Measurements from ENCODE around the gene ITPR3. TPM values are rescaled to one million over a fixed set of nuclear protein-coding genes. Genes with fewer than 3 reads are reported as not detected.

Gene ITPR3
- total RNA-seq, 1 donor from 2014 or later, result 17.7 TPM

- Histone ChIP-seq H3K4me3 (ENCODE audit: insufficient read depth, low read depth, low read length) (no peak overlapping the region), H3K9ac (ENCODE audit: low read length) (no peak overlapping the region), H2AFZ (ENCODE audit: low read depth, low read length) (no peak overlapping the region), H3K27ac (ENCODE audit: low read depth, low read length) (no peak overlapping the region), H3K4me2 (ENCODE audit: low read length) (no peak overlapping the region), H3K4me1 (ENCODE audit: insufficient read depth, low read length) (peaks cover 10% of the 10 kb centered on the region), H4K20me1 (ENCODE audit: insufficient read depth, low read length) (peaks cover 8% of the 10 kb centered on the region), H3K9me3 (ENCODE audit: insufficient read depth, low read depth, low read length) (no peaks in the 10 kb centered on the region), H3K79me2 (ENCODE audit: insufficient read depth, low read length) (peaks cover 15% of the 10 kb centered on the region), H3K36me3 (ENCODE audit: insufficient read depth, low read length) (no peaks in the 10 kb centered on the region), H3K27me3 (ENCODE audit: insufficient read depth, low read length) (no peaks in the 10 kb centered on the region)
- TF ChIP-seq CTCF (IDR thresholded peaks at IDR 0.05; ENCODE audit: insufficient read depth, low read depth, low read length) (peak; percentile 22), EZH2 (IDR thresholded peaks at IDR 0.05; ENCODE audit: insufficient read depth, low read length) (no peak)
- FAIRE-seq (no peak), DNase-seq (ENCODE audit: low read depth) (no peak)
- Mint-ChIP-seq H3K36me3 (ENCODE audit: low read depth, unreplicated experiment) (no peaks in the 10 kb centered on the region), H3K27ac (ENCODE audit: unreplicated experiment) (no peak overlapping the region), H3K4me3 (ENCODE audit: unreplicated experiment) (no peak overlapping the region), H3K9me3 (ENCODE audit: unreplicated experiment) (no peaks in the 10 kb centered on the region), H3K4me1 (ENCODE audit: low read depth, unreplicated experiment) (peaks cover 6% of the 10 kb centered on the region), H3K27me3 (ENCODE audit: low read depth, unreplicated experiment) (no peaks in the 10 kb centered on the region)
Measured at GRCh38 chr6:33583591-33584155, 37.4 kb upstream of the ITPR3 start.

GRCh38 chr6:33584700-33585402, 36.3 kb upstream of the ITPR3 start:
- no peak overlapping the region for H3K4me3 ChIP-seq (ENCODE audit: insufficient read depth, low read depth, low read length)
- DNase-seq (ENCODE audit: low read depth) (no peak), FAIRE-seq (no peak)
- Mint-ChIP-seq H3K9me3 (ENCODE audit: unreplicated experiment) (no peaks in the 10 kb centered on the region), H3K4me3 (ENCODE audit: unreplicated experiment) (no peak overlapping the region), H3K36me3 (ENCODE audit: low read depth, unreplicated experiment) (no peaks in the 10 kb centered on the region), H3K4me1 (ENCODE audit: low read depth, unreplicated experiment) (peaks cover 6% of the 10 kb centered on the region), H3K27ac (ENCODE audit: unreplicated experiment) (no peak overlapping the region), H3K27me3 (ENCODE audit: low read depth, unreplicated experiment) (no peaks in the 10 kb centered on the region)
- H3K36me3 ChIP-seq (ENCODE audit: insufficient read depth, low read length), result no peaks in the 10 kb centered on the region
- H3K79me2 ChIP-seq (ENCODE audit: insufficient read depth, low read length), result peaks cover 3% of the 10 kb centered on the region
- H3K27me3 ChIP-seq (ENCODE audit: insufficient read depth, low read length), result no peaks in the 10 kb centered on the region
- H3K4me2 ChIP-seq (ENCODE audit: low read length), result no peak overlapping the region
- H3K9me3 ChIP-seq (ENCODE audit: insufficient read depth, low read depth, low read length), result no peaks in the 10 kb centered on the region
- TF ChIP-seq EZH2 (IDR thresholded peaks at IDR 0.05; ENCODE audit: insufficient read depth, low read length), result no peak
- no peak for TF ChIP-seq CTCF (IDR thresholded peaks at IDR 0.05; ENCODE audit: insufficient read depth, low read depth, low read length)
- H2AFZ ChIP-seq (ENCODE audit: low read depth, low read length), result no peak overlapping the region
- no peak overlapping the region for H3K27ac ChIP-seq (ENCODE audit: low read depth, low read length)
- H3K9ac ChIP-seq (ENCODE audit: low read length), result no peak overlapping the region
- H4K20me1 ChIP-seq (ENCODE audit: insufficient read depth, low read length), result no peaks in the 10 kb centered on the region
- peaks cover 10% of the 10 kb centered on the region for H3K4me1 ChIP-seq (ENCODE audit: insufficient read depth, low read length)
